K562 (cell line): Measurements from ENCODE around the gene RBM20. TPM values are rescaled to one million over a fixed set of nuclear protein-coding genes. Genes with fewer than 3 reads are reported as not detected.
A peak's percentile ranks its signal among the peaks of the same experiment; 100 is the strongest.

Source experiments
- ATAC-seq: fragments of 200-7000 bp; cut with Tn5 transposase; 3 replicates; pipeline ENCODE4 v1.9.1; 2020; ENCODE audit warnings: moderate library complexity
- BruUV-seq: library from RNA; stranded (reverse); fragments of 400-500 nt; replicated peaks from 2 replicates; lab custom pipeline; 2021; lab: Mats Ljungman, UMichigan
- CTCF ChIA-PET: fragments of 300-600 bp; formaldehyde crosslinking; extraction: SDS; loops from one replicate; lab custom pipeline; 2021; ENCODE audit warnings: low intra/inter-chr PET ratio; lab: Yijun Ruan, JAX
- POLR2A ChIA-PET: fragments of 300-600, 350-650 bp; sonication (Branson Sonifier 250); formaldehyde crosslinking; extraction: SDS; loops from one replicate; lab custom pipeline; 2021; ENCODE audit warnings: antibody characterized with exemption, inconsistent platforms; lab: Yijun Ruan, JAX
- DNase-seq, 4 experiments: peaks; one replicate each; pipeline versions ENCODE4 v3.0.0 to v3.0.0-alpha.2; 2011 to 2018; ENCODE audit warnings: low spot score in 3 of 4, mixed read lengths in 3 of 4; ENCODE audit errors: extremely low read depth in 1 of 4
- FAIRE-seq: peaks from 2 replicates; lab custom pipeline; 2011; peaks lifted over from hg19 to GRCh38; lab: Jason Lieb, UNC
- H2AFZ ChIP-seq: 2 replicates; pipeline ENCODE4 v1.6.0; 2011; ENCODE audit warnings: low read depth, low read length, control low read depth, inconsistent platforms
- H3K27ac ChIP-seq: fragments of 200-600 bp; 3 replicates; pipeline ENCODE4 v1.8.0; 2011; ENCODE audit warnings: low read depth, mild to moderate bottlenecking, control low read depth, inconsistent platforms, low read length, moderate library complexity, mixed read lengths; ENCODE audit errors: extremely low read depth
- H3K27me3 ChIP-seq, 2 experiments: fragments of 300-600 bp in 1 of 2; 2 replicates in 1 of 2; 3 replicates in 1 of 2; pipeline versions ENCODE4 v1.6.0 to v1.8.0; 2011; ENCODE audit warnings: inconsistent platforms in 2 of 2, low read length in 2 of 2, mild to moderate bottlenecking in 1 of 2, mixed read lengths in 1 of 2, moderate library complexity in 1 of 2; ENCODE audit not compliant: control insufficient read depth in 2 of 2, insufficient read depth in 2 of 2
- H3K36me3 ChIP-seq: fragments of 300-600 bp; 3 replicates; pipeline ENCODE4 v1.8.0; 2011; ENCODE audit warnings: mild to moderate bottlenecking, low read length, inconsistent platforms; ENCODE audit not compliant: control insufficient read depth, insufficient read depth
- H3K4me1 ChIP-seq, 2 experiments: fragments of 200-600 bp in 1 of 2; replicated peaks in 1 of 2; 2 replicates in 1 of 2; 3 replicates in 1 of 2; pipeline versions ENCODE4 v1.5.1 to v1.8.0; 2011; ENCODE audit warnings: inconsistent platforms in 2 of 2, low read length in 2 of 2, mild to moderate bottlenecking in 1 of 2, mixed read lengths in 1 of 2, moderate library complexity in 1 of 2; ENCODE audit not compliant: control insufficient read depth in 2 of 2, insufficient read depth in 2 of 2
- H3K4me2 ChIP-seq: 2 replicates; pipeline ENCODE4 v1.6.1; 2011; ENCODE audit warnings: low read length, control low read depth, inconsistent platforms, mixed read lengths; ENCODE audit not compliant: insufficient read depth
- H3K4me3 ChIP-seq: fragments of 200-600 bp; sonication (generic), shearing (Covaris generic); 2 replicates; pipeline ENCODE4 v1.5.1; 2016; ENCODE audit warnings: control low read depth, inconsistent platforms
- H3K79me2 ChIP-seq: fragments of 200-600 bp; 3 replicates; pipeline ENCODE4 v1.8.0; 2011; ENCODE audit warnings: low read length, inconsistent platforms; ENCODE audit not compliant: control insufficient read depth, insufficient read depth
- H3K9ac ChIP-seq, 2 experiments: 2 replicates each; pipeline versions ENCODE4 v1.6.0 to v1.6.1; 2011; ENCODE audit warnings: low read depth in 2 of 2, low read length in 2 of 2, control low read depth in 1 of 2, inconsistent platforms in 1 of 2, mild to moderate bottlenecking in 1 of 2, mixed read lengths in 1 of 2; ENCODE audit not compliant: insufficient read depth in 1 of 2
- H3K9me1 ChIP-seq: one replicate; pipeline ENCODE4 v1.6.0; 2011; ENCODE audit warnings: inconsistent platforms, mild to moderate bottlenecking, low read length, moderate library complexity; ENCODE audit not compliant: control insufficient read depth, insufficient read depth
- H3K9me3 ChIP-seq: replicated peaks from 2 replicates; pipeline ENCODE4 v1.5.1; 2011; ENCODE audit warnings: low read depth, low read length, inconsistent platforms; ENCODE audit not compliant: control insufficient read depth, insufficient read depth
- H4K20me1 ChIP-seq: replicated peaks from 2 replicates; pipeline ENCODE4 v1.6.1; 2011; ENCODE audit warnings: low read length, inconsistent platforms, mixed read lengths; ENCODE audit not compliant: control insufficient read depth, insufficient read depth
- FIP1L1 ChIP-seq: fragments of 200-400 bp; formaldehyde crosslinking; IDR thresholded peaks from 2 replicates; pipeline ENCODE4 v1.6.1; 2018; ENCODE audit warnings: mild to moderate bottlenecking, low read depth, low read length; ENCODE audit not compliant: poor library complexity, severe bottlenecking
- FOSL1 ChIP-seq: fragments of 200-800 bp; sonication (Bioruptor generic); conservative IDR thresholded peaks from 2 replicates; pipeline ENCODE4 v1.6.1; 2016; ENCODE audit warnings: missing genetic modification characterization, missing compliant biosample characterization
- HNRNPUL1 ChIP-seq: fragments of 200-400 bp; formaldehyde crosslinking; IDR thresholded peaks from 2 replicates; pipeline ENCODE4 v1.6.1; 2017; ENCODE audit warnings: low read length
- NFXL1 ChIP-seq: fragments of 450-650 bp; formaldehyde crosslinking; IDR thresholded peaks from 2 replicates; pipeline ENCODE4 v1.4.0; 2021; ENCODE audit warnings: mild to moderate bottlenecking
- NR2F6 ChIP-seq: fragments of 450-650 bp; formaldehyde crosslinking; IDR thresholded peaks from 2 replicates; pipeline ENCODE4 v1.4.0; 2020; ENCODE audit warnings: mild to moderate bottlenecking
- PCBP1 ChIP-seq: fragments of 200-400 bp; formaldehyde crosslinking; IDR thresholded peaks from 2 replicates; pipeline ENCODE4 v1.6.1; 2018; ENCODE audit warnings: mild to moderate bottlenecking, low read depth, low read length; ENCODE audit not compliant: poor library complexity, severe bottlenecking
- SMARCA4 ChIP-seq: fragments of 450-650 bp; IDR thresholded peaks from 2 replicates; pipeline ENCODE4 v1.6.1; 2016
- SOX6 ChIP-seq: fragments of 450-650 bp; IDR thresholded peaks from 2 replicates; pipeline ENCODE4 v1.6.1; 2014; ENCODE audit warnings: mild to moderate bottlenecking
- ZFP36 ChIP-seq: fragments of 150-350 bp; IDR thresholded peaks from 2 replicates; pipeline ENCODE4 v1.6.1; 2018; ENCODE audit warnings: low read length, low read depth; ENCODE audit not compliant: partially characterized antibody
- WGBS: fragments of 100-300 bp; shearing (Covaris generic); methylation state at CpG from one replicate; pipeline ENCODE4 v1.1.6; 2016; ENCODE audit warnings: low coverage, mixed read lengths; ENCODE audit not compliant: insufficient coverage; ENCODE audit errors: missing lambda C conversion rate; 5-methylcytosine and 5-hydroxymethylcytosine counted together
- in situ Hi-C: fragments of 300-500 bp; cut with MboI; formaldehyde crosslinking; loops from 4 replicates; pipeline ENCODE4 v1.15.0; 2018; ENCODE audit warnings: inconsistent platforms, mixed read lengths
- intact Hi-C: fragments of 100-400 bp; cut with micrococcal nuclease; formaldehyde crosslinking; loops from 2 replicates; pipeline ENCODE4 v1.14.2; 2022
- polyA plus RNA-seq, 8 experiments: library from polyadenylated mRNA; depleted of rRNA in 4 of 8; stranded (reverse) in 5 of 8; unstranded in 3 of 8; fragments of >200 nt; fragmentation: Nextera tagmentation in 2 of 8; fragmentation: Illumina TruSeq in 1 of 8; extraction: Ambion mirVana in 2 of 8; extraction: Trizol in 1 of 8; gene quantifications; 2 replicates each; pipeline versions ENCODE4 v1.2.1 to v1.2.3, GENCODE V29; 2011 to 2014; ENCODE audit warnings: inconsistent platforms in 1 of 8, missing spikeins in 1 of 8
- total RNA-seq, 7 experiments: library from RNA; depleted of rRNA in 6 of 7; stranded (reverse); fragments of >200 nt in 6 of 7; fragmentation: Illumina TruSeq in 2 of 7; extraction: Trizol in 2 of 7; gene quantifications; 2 replicates each; pipeline versions ENCODE4 v1.2.1 to v1.2.3, GENCODE V29; 2011 to 2021; ENCODE audit warnings: low replicate concordance in 1 of 7
- TF ChIP-seq, protein P1 (sequence below): sonication (generic); formaldehyde crosslinking; IDR thresholded peaks from 2 replicates; pipeline ENCODE4 v1.8.1; 2023; ENCODE audit warnings: mild to moderate bottlenecking, missing genetic modification reagents
- TF ChIP-seq, protein P2 (sequence below): fragments of 450-650 bp; formaldehyde crosslinking; IDR thresholded peaks from 2 replicates; pipeline ENCODE4 v1.4.0; 2020; ENCODE audit warnings: mild to moderate bottlenecking, moderate library complexity
- TF ChIP-seq, protein P3 (sequence below): fragments of 450-650 bp; formaldehyde crosslinking; IDR thresholded peaks from 2 replicates; pipeline ENCODE4 v1.4.0; 2020; ENCODE audit warnings: mild to moderate bottlenecking, moderate library complexity

Gene RBM20
- total and polyA plus RNA-seq, 9 of the 15 experiments (the other 6 are each of a cell fraction or from before 2014, with no cell fraction given) = 0.63 to 5.7 (median 3.2) TPM

DNA sequence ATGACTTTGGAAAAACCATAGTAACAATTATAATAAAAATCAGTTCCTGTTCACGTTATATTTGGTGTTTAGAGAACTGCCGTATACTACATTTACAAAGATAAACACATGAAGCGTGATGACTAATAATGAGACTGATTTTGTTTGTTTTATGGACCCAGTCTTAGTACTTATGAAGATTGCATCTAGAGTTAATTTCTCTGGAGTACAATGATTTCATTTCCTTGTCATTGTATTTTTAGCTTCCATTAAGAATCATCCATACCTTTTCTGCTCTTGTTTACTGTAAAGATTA, 2.9 kb downstream of the RBM20 start (continued):
- TF ChIP-seq, protein P1, sequence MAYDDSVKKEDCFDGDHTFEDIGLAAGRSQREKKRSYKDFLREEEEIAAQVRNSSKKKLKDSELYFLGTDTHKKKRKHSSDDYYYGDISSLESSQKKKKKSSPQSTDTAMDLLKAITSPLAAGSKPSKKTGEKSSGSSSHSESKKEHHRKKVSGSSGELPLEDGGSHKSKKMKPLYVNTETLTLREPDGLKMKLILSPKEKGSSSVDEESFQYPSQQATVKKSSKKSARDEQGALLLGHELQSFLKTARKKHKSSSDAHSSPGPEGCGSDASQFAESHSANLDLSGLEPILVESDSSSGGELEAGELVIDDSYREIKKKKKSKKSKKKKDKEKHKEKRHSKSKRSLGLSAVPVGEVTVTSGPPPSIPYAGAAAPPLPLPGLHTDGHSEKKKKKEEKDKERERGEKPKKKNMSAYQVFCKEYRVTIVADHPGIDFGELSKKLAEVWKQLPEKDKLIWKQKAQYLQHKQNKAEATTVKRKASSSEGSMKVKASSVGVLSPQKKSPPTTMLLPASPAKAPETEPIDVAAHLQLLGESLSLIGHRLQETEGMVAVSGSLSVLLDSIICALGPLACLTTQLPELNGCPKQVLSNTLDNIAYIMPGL (CRISPR knock-in tag) = no peak
- no peak for TF ChIP-seq ZFP36
- no peak for TF ChIP-seq FIP1L1
- TF ChIP-seq FOSL1 = 0 out of 2 replicates have a peak, but pooled peaks have one; percentile 31

DNA sequence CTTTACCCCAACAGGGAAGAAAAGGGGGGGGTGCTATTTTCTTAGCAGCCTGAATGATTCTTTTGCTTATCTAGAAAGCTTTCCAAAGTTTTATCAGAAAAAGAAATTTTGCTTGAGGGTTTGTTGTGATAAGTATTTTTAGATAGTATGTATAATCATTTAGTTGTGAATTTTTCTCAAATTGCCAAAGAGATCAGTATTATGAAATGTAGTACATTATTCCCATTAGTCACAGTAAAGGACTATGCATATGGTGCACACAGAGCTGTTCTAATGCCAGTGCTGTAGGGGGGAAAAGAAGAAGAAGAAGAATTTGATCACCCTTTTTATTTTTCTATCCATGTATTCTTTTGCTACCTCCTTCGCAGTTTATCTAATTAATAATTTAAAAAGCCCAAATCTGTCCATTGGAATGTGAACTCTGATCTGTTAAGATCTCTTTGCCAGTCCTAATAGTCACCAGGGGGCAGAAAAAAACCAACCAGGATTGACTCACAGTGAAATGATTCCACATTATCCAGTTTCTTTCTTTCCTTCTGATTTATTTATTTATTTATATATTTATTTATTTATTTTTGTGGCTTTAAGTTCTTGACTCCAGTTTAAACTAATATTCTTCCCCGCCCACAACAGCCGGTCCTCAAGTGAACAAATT, 4.7 kb downstream of the RBM20 start:
- Histone ChIP-seq H4K20me1 (no peaks in the 10 kb centered on the region), H3K9ac (no peak overlapping the region), H3K27me3 (no peaks in the 10 kb centered on the region), H3K4me3 (no peak overlapping the region), H3K4me2 (peak overlapping the region; percentile 46; the same call in 1 of the 2 replicates), H3K27ac (no peak overlapping the region), H3K79me2 (peaks cover 95% of the 10 kb centered on the region), H3K36me3 (no peaks in the 10 kb centered on the region), H3K4me1 (peaks cover 13 to 24% of the 10 kb centered on the region in 2 experiments), H3K9me1 (no peaks in the 10 kb centered on the region), H3K9me3 (no peaks in the 10 kb centered on the region), H2AFZ (no peak overlapping the region)
- intact Hi-C loops (loop anchor here (5.0 kb wide), 1 partner anchor 223 kb away; the partner anchor contains the start of gene PDCD4), in situ Hi-C loops (no loop called here)
- ATAC-seq = no peak
- no TSS peak for BruUV-seq
- no peak for DNase-seq
- TF ChIP-seq SMARCA4 = no peak
- no peak for TF ChIP-seq NFXL1 (CRISPR knock-in tag)
- TF ChIP-seq, protein P2, sequence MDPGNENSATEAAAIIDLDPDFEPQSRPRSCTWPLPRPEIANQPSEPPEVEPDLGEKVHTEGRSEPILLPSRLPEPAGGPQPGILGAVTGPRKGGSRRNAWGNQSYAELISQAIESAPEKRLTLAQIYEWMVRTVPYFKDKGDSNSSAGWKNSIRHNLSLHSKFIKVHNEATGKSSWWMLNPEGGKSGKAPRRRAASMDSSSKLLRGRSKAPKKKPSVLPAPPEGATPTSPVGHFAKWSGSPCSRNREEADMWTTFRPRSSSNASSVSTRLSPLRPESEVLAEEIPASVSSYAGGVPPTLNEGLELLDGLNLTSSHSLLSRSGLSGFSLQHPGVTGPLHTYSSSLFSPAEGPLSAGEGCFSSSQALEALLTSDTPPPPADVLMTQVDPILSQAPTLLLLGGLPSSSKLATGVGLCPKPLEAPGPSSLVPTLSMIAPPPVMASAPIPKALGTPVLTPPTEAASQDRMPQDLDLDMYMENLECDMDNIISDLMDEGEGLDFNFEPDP (CRISPR knock-in tag) = no peak
- TF ChIP-seq NR2F6 (CRISPR knock-in tag) = no peak
- TF ChIP-seq SOX6 = no peak
- TF ChIP-seq PCBP1 = no peak
- TF ChIP-seq HNRNPUL1 = no peak
- TF ChIP-seq, protein P3, sequence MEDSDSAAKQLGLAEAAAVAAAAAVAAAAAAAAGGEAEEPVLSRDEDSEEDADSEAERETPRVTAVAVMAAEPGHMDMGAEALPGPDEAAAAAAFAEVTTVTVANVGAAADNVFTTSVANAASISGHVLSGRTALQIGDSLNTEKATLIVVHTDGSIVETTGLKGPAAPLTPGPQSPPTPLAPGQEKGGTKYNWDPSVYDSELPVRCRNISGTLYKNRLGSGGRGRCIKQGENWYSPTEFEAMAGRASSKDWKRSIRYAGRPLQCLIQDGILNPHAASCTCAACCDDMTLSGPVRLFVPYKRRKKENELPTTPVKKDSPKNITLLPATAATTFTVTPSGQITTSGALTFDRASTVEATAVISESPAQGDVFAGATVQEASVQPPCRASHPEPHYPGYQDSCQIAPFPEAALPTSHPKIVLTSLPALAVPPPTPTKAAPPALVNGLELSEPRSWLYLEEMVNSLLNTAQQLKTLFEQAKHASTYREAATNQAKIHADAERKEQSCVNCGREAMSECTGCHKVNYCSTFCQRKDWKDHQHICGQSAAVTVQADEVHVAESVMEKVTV = no peak
- WGBS = 58% methylated on average over 3 of the region's 3 CpGs
- no peak for FAIRE-seq
- POLR2A ChIA-PET = interaction anchor here (1.1 to 2.3 kb wide), 6 partner anchors 10 to 116 kb away, joined by 3 to 18 read pairs (median 4); no protein-coding TSS in a partner anchor
- CTCF ChIA-PET = no interaction called here
